Esophagus squamous epithelium (tissue), 5 donors: ENCODE results near the gene DACT2. TPM values are rescaled to one million over a fixed set of nuclear protein-coding genes. Genes with fewer than 3 reads are reported as not detected.

Experiments
- DNase-seq: peaks from one replicate; lab custom pipeline; 2025; lab: John Stamatoyannopoulos, UW
- H3K27ac ChIP-seq, 4 donors: fragments of 200-600 bp; sonication (generic); one replicate each; pipeline ENCODE4 v1.5.1; 2016 to 2019; ENCODE audit warnings: mild to moderate bottlenecking in 1 of 4
- H3K27me3 ChIP-seq, 4 donors: fragments of 200-600 bp; sonication (generic); 1 replicate in 3 of 4; 2 replicates in 1 of 4; pipeline versions ENCODE4 v1.5.1 to v1.6.0; 2017 to 2021; ENCODE audit warnings: antibody characterized with exemption in 1 of 4
- H3K36me3 ChIP-seq, 3 donors: fragments of 200-600 bp; sonication (generic); one replicate each; pipeline ENCODE4 v1.5.1; 2016 to 2019
- H3K4me1 ChIP-seq, 3 donors: fragments of 200-600 bp; sonication (generic); one replicate each; pipeline ENCODE4 v1.5.1; 2017 to 2019
- H3K4me3 ChIP-seq, 4 donors: fragments of 200-600 bp; sonication (generic); 1 replicate in 3 of 4; 2 replicates in 1 of 4; pipeline ENCODE4 v1.5.1; 2016 to 2019; ENCODE audit warnings: mild to moderate bottlenecking in 2 of 4, moderate library complexity in 1 of 4
- H3K9me3 ChIP-seq, 3 donors: fragments of 200-600 bp; sonication (generic); one replicate each; pipeline ENCODE4 v1.5.1; 2016 to 2019
- CTCF ChIP-seq, 6 experiments: fragments of 450-650 bp in 4 of 6; fragments of 200-600 bp in 2 of 6; sonication (generic) in 2 of 6; IDR thresholded peaks; one replicate each; pipeline ENCODE4 v1.5.1; 2016 to 2019; ENCODE audit warnings: antibody characterized with exemption in 6 of 6, mild to moderate bottlenecking in 4 of 6, moderate library complexity in 4 of 6
- POLR2A ChIP-seq, 4 donors: fragments of 450-650 bp; IDR thresholded peaks; one replicate each; pipeline ENCODE4 v1.6.1; 2017; ENCODE audit warnings: antibody characterized with exemption in 4 of 4, mild to moderate bottlenecking in 4 of 4, moderate library complexity in 3 of 4
- WGBS, 2 donors: methylation state at CpG; one replicate each; pipeline ENCODE4 v1.1.5; 2018; 5-methylcytosine and 5-hydroxymethylcytosine counted together
- intact Hi-C: fragments of 100-400 bp; cut with DNase I; formaldehyde crosslinking; loops from one replicate; pipeline ENCODE4 v1.15.0; 2022
- total RNA-seq, 4 donors: library from RNA; depleted of rRNA; stranded (reverse); fragments of >200 nt; gene quantifications; one replicate each; pipeline ENCODE4 v1.1.0, GENCODE V29; 2016
- donor health status: DM: yes; HTN: yes; CAD: no.

Gene DACT2
- total RNA-seq, 4 donors from 2014 or later = 0.57 to 2.8 (median 1.9) TPM

- intact Hi-C loops = no loop called here
Measured at GRCh38 chr6:168333039-168333438, 13.5 kb upstream of the DACT2 start.

GRCh38 chr6:168332020-168332419, 12.4 kb upstream of the DACT2 start:
- WGBS, 2 donors = 44 to 53% methylated on average over 10 to 11 of the region's 13 CpGs
- TF ChIP-seq POLR2A (IDR thresholded peaks at IDR 0.05) (no peak), CTCF (IDR thresholded peaks at IDR 0.05) (no peak)
- Histone ChIP-seq H3K9me3 (no peaks in the 10 kb centered on the region), H3K4me1 (peaks cover 0 to 20% (median 6%) of the 10 kb centered on the region in 3 donors), H3K36me3 (no peaks in the 10 kb centered on the region), H3K27me3 (peaks cover 0 to 12% (median 0%) of the 10 kb centered on the region in 4 donors), H3K4me3 (no peak overlapping the region), H3K27ac (no peak overlapping the region)
- DNase-seq = no peak
- intact Hi-C loops = no loop called here

More at GRCh38 chr6:168333039-168333438, 13.5 kb upstream of the DACT2 start:
- DNase-seq = no peak
- peaks cover 0 to 20% (median 6%) of the 10 kb centered on the region in 3 donors for H3K4me1 ChIP-seq
- WGBS, 2 donors = 75 to 91% methylated on average over 5 of the region's 5 CpGs
- H3K27ac ChIP-seq = no peak overlapping the region
- H3K27me3 ChIP-seq = peaks cover 0 to 12% (median 0%) of the 10 kb centered on the region in 4 donors
- H3K4me3 ChIP-seq = no peak overlapping the region
- H3K9me3 ChIP-seq = no peaks in the 10 kb centered on the region
- no peaks in the 10 kb centered on the region for H3K36me3 ChIP-seq
- TF ChIP-seq POLR2A (IDR thresholded peaks at IDR 0.05) = no peak
- peak in 2 of 6 experiments; percentile 20 to 28 for TF ChIP-seq CTCF (IDR thresholded peaks at IDR 0.05)

GRCh38 chr6:168331058-168331457, 11.5 kb upstream of the DACT2 start:
- Histone ChIP-seq H3K27me3 (peaks cover 0 to 12% (median 0%) of the 10 kb centered on the region in 4 donors), H3K4me3 (no peak overlapping the region), H3K9me3 (no peaks in the 10 kb centered on the region), H3K36me3 (no peaks in the 10 kb centered on the region), H3K27ac (no peak overlapping the region), H3K4me1 (peaks cover 0 to 20% (median 6%) of the 10 kb centered on the region in 3 donors)
- TF ChIP-seq POLR2A (IDR thresholded peaks at IDR 0.05) (no peak), CTCF (IDR thresholded peaks at IDR 0.05) (no peak)
- 65 to 71% methylated on average over 4 of the region's 4 CpGs for WGBS, 2 donors
- intact Hi-C loops = no loop called here
- no peak for DNase-seq

GRCh38 chr6:168330403-168330802, 10.8 kb upstream of the DACT2 start:
- H3K4me1 ChIP-seq = peaks cover 0 to 15% (median 2%) of the 10 kb centered on the region in 3 donors
- TF ChIP-seq CTCF (IDR thresholded peaks at IDR 0.05) = no peak
- TF ChIP-seq POLR2A (IDR thresholded peaks at IDR 0.05) = no peak
- H3K4me3 ChIP-seq = no peak overlapping the region
- H3K36me3 ChIP-seq = no peaks in the 10 kb centered on the region
- intact Hi-C loops = no loop called here
- 87 to 88% methylated on average over 10 of the region's 10 CpGs for WGBS, 2 donors
- peaks cover 0 to 12% (median 0%) of the 10 kb centered on the region in 4 donors for H3K27me3 ChIP-seq
- no peak overlapping the region for H3K27ac ChIP-seq
- DNase-seq = no peak
- no peaks in the 10 kb centered on the region for H3K9me3 ChIP-seq

GRCh38 chr6:168328086-168328485, 8.5 kb upstream of the DACT2 start:
- Histone ChIP-seq H3K27ac (no peak overlapping the region), H3K4me3 (no peak overlapping the region), H3K4me1 (peaks cover 0 to 6% (median 0%) of the 10 kb centered on the region in 3 donors), H3K36me3 (no peaks in the 10 kb centered on the region), H3K9me3 (no peaks in the 10 kb centered on the region), H3K27me3 (peaks cover 0 to 21% (median 0%) of the 10 kb centered on the region in 4 donors)
- intact Hi-C loops = no loop called here
- WGBS, 2 donors = 86 to 89% methylated on average over 4 of the region's 4 CpGs
- no peak for TF ChIP-seq POLR2A (IDR thresholded peaks at IDR 0.05)
- no peak for TF ChIP-seq CTCF (IDR thresholded peaks at IDR 0.05)
- DNase-seq = no peak
